ENCODE results near the gene TCP11L2. TPM values are rescaled to one million over a fixed set of nuclear protein-coding genes. Genes with fewer than 3 reads are reported as not detected.

TCP11L2 gene
- total RNA-seq, 4 donors from 2014 or later: 32.1 to 52.3 (median 39.5) TPM

GRCh38 chr12:106291342-106291741, 11.2 kb upstream of the TCP11L2 start:
- TF ChIP-seq EP300 (IDR thresholded peaks at IDR 0.05) (no peak), POLR2AphosphoS5 (IDR thresholded peaks at IDR 0.05) (no peak), POLR2A (IDR thresholded peaks at IDR 0.05; ENCODE audit: low read depth) (no peak)
- TF ChIP-seq, protein P1, sequence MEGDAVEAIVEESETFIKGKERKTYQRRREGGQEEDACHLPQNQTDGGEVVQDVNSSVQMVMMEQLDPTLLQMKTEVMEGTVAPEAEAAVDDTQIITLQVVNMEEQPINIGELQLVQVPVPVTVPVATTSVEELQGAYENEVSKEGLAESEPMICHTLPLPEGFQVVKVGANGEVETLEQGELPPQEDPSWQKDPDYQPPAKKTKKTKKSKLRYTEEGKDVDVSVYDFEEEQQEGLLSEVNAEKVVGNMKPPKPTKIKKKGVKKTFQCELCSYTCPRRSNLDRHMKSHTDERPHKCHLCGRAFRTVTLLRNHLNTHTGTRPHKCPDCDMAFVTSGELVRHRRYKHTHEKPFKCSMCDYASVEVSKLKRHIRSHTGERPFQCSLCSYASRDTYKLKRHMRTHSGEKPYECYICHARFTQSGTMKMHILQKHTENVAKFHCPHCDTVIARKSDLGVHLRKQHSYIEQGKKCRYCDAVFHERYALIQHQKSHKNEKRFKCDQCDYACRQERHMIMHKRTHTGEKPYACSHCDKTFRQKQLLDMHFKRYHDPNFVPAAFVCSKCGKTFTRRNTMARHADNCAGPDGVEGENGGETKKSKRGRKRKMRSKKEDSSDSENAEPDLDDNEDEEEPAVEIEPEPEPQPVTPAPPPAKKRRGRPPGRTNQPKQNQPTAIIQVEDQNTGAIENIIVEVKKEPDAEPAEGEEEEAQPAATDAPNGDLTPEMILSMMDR (IDR thresholded peaks at IDR 0.05): no peak
- Histone ChIP-seq H3K36me3 (no peaks in the 10 kb centered on the region), H3K4me1 (peaks cover 0 to under 1% (median 0%) of the 10 kb centered on the region in 4 donors), H3K27me3 (no peaks in the 10 kb centered on the region), H3K27ac (replicated peaks in 1 of 4) (no peak overlapping the region), H3K4me3 (no peak overlapping the region), H3K9me3 (no peaks in the 10 kb centered on the region)
- no peak for DNase-seq (ENCODE audit: extremely low spot score)
- WGBS: 84% methylated on average over 5 of the region's 5 CpGs
- intact Hi-C loops (cut with DNase I): no loop called here

- intact Hi-C loops (cut with DNase I): no loop called here
- H3K9me3 ChIP-seq: no peaks in the 10 kb centered on the region
- no peak for DNase-seq (ENCODE audit: extremely low spot score)
- H3K27ac ChIP-seq (replicated peaks in 1 of 4): no peak overlapping the region
- H3K4me1 ChIP-seq: peaks cover 0 to 4% (median 0%) of the 10 kb centered on the region in 4 donors
- no peak overlapping the region for H3K4me3 ChIP-seq
- H3K36me3 ChIP-seq: no peaks in the 10 kb centered on the region
- TF ChIP-seq EP300 (IDR thresholded peaks at IDR 0.05) (no peak), POLR2A (IDR thresholded peaks at IDR 0.05; ENCODE audit: low read depth) (no peak), POLR2AphosphoS5 (IDR thresholded peaks at IDR 0.05) (no peak)
- TF ChIP-seq, protein P1 (IDR thresholded peaks at IDR 0.05): no peak
- H3K27me3 ChIP-seq: no peaks in the 10 kb centered on the region
- 87% methylated on average over 5 of the region's 5 CpGs for WGBS
Measured at GRCh38 chr12:106292339-106292738, 10.2 kb upstream of the TCP11L2 start.

DNA sequence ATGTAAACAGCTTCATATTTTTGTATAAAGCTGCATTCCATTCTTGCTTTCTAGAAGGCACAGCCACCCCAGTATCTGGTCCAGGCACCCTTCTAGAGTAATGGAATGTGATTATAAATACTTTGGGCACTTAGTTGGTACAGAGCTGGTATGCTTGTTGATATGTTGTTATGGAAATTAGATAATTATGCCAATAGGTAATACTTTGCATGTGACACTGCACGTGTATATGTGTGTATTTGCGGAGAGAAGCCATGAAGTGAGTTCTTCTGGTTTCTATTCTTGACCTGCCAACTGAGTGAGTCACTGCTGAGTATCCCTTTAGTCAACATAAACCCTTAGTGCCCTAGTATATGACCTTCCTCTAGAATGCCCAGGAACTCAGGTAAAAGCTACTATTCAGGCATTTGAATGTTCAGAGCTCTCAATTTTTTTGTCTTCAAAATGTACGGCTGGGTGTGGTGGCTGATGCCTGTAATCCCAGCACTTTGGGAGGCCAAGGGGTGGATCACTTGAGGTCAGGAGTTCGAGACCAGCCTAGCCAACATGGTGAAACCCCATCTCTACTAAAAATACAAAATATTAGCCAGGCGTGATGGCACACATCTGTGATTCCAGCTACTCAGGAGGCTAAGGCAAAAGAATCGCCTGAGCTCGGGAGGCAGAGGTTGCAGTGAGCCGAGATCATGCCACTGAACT, 6.2 kb upstream of the TCP11L2 start:
- Histone ChIP-seq H3K27ac (replicated peaks in 1 of 4) (no peak overlapping the region), H3K36me3 (no peaks in the 10 kb centered on the region), H3K4me1 (peaks cover 11 to 17% (median 16%) of the 10 kb centered on the region in 4 donors), H3K27me3 (no peaks in the 10 kb centered on the region), H3K4me3 (no peak overlapping the region), H3K9me3 (no peaks in the 10 kb centered on the region)
- DNase-seq (ENCODE audit: extremely low spot score): no peak
- intact Hi-C loops (cut with DNase I): no loop called here
- 82% methylated on average over 8 of the region's 8 CpGs for WGBS
- TF ChIP-seq, protein P1 (IDR thresholded peaks at IDR 0.05): no peak
- peak in 1 of 2 donors; percentile 25 for TF ChIP-seq POLR2AphosphoS5 (IDR thresholded peaks at IDR 0.05)

DNA sequence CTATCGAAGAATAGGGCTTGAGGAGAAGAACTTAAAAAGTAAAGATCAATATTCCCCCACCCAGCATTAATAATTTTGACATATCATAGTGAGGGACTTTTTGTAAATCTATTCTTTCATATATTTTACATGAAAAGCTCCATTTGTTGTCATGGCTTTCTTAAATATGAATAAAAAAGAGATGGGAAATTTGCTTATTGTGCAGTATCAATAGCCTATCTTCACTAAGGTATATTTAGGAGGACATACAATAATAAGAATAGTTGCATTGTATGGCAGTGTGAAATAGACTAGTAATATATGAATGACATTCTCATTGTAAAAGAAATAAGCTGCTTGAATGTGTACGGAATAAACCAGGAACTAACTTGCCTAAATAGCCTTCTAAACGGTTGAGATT, 5.5 kb upstream of the TCP11L2 start:
- Histone ChIP-seq H3K4me3 (no peak overlapping the region), H3K27me3 (no peaks in the 10 kb centered on the region), H3K27ac (replicated peaks in 1 of 4) (no peak overlapping the region), H3K36me3 (no peaks in the 10 kb centered on the region), H3K4me1 (peaks cover 18 to 24% (median 22%) of the 10 kb centered on the region in 4 donors), H3K9me3 (no peaks in the 10 kb centered on the region)
- intact Hi-C loops (cut with DNase I): no loop called here
- 88% methylated on average over 3 of the region's 3 CpGs for WGBS
- TF ChIP-seq, protein P1 (IDR thresholded peaks at IDR 0.05): no peak
- TF ChIP-seq POLR2A (IDR thresholded peaks at IDR 0.05; ENCODE audit: low read depth) (no peak), EP300 (IDR thresholded peaks at IDR 0.05) (no peak), POLR2AphosphoS5 (IDR thresholded peaks at IDR 0.05) (no peak)
- no peak for DNase-seq (ENCODE audit: extremely low spot score)

DNA sequence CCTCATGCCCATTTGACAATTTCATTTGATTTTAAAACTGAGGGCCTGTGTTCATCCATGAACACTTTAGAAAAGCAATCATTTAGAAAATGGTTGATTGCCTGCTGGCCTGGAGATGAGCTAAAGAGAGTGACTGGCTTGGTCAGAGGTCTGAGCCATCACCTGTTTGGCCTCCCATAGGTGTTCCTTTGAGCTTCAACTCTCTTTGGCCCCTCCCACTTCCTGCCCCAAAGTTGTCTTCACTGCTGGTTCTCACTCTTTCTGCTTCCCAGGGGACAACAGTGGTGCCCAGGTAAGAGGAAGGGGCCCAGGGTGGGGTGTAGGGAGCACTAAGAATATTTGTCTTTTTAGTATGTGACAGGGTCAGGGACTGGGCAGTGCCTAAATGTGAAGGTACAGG, 4.9 kb upstream of the TCP11L2 start:
- H3K9me3 ChIP-seq: no peaks in the 10 kb centered on the region
- intact Hi-C loops (cut with DNase I): no loop called here
- no peak overlapping the region for H3K4me3 ChIP-seq
- no peaks in the 10 kb centered on the region for H3K27me3 ChIP-seq
- no peak overlapping the region for H3K27ac ChIP-seq (replicated peaks in 1 of 4)
- TF ChIP-seq POLR2AphosphoS5 (IDR thresholded peaks at IDR 0.05) (no peak), EP300 (IDR thresholded peaks at IDR 0.05) (no peak), POLR2A (IDR thresholded peaks at IDR 0.05; ENCODE audit: low read depth) (no peak)
- TF ChIP-seq, protein P1 (IDR thresholded peaks at IDR 0.05): no peak
- DNase-seq (ENCODE audit: extremely low spot score): no peak
- H3K36me3 ChIP-seq: no peaks in the 10 kb centered on the region
- H3K4me1 ChIP-seq: peaks cover 18 to 24% (median 22%) of the 10 kb centered on the region in 4 donors

Measured in esophagus muscularis mucosa (tissue), 4 donors.